ENCODE data around the gene ZFAND3. TPM values are rescaled to one million over a fixed set of nuclear protein-coding genes. Genes with fewer than 3 reads are reported as not detected.

ZFAND3 gene
- total and polyA plus RNA-seq, 2 donors (not counting 1 experiment from before 2014, with no cell fraction given), result 13.5 to 58.3 TPM

GRCh38 chr6:38027685-38028373 lies 208.3 kb downstream of the ZFAND3 start:
- peaks cover 49% of the 10 kb centered on the region for H3K4me1 Mint-ChIP-seq
- CTCF ChIA-PET, result interaction anchor here (0.7 to 2.2 kb wide), 4 partner anchors 10 to 538 kb away, joined by 3 to 5 read pairs (median 4); no protein-coding TSS in a partner anchor
- no peaks in the 10 kb centered on the region for H3K9me3 Mint-ChIP-seq (ENCODE audit: insufficient read depth)
- no peaks in the 10 kb centered on the region for H3K27me3 Mint-ChIP-seq
- Histone ChIP-seq H3K4me1 (ENCODE audit: control insufficient read depth in 2 of 2, insufficient read depth in 2 of 2, low read length in 2 of 2) (peaks cover 0 to 12% of the 10 kb centered on the region in 2 donors), H3K27me3 (replicated peaks in 1 of 4; ENCODE audit: control extremely low read depth in 1 of 4, control insufficient read depth in 3 of 4, insufficient read depth in 4 of 4, low read length in 3 of 4) (no peaks in the 10 kb centered on the region), H3K9ac (ENCODE audit: low read length) (no peak overlapping the region), H2AFZ (ENCODE audit: insufficient read depth, low read depth, low read length, poor library complexity, severe bottlenecking) (no peak overlapping the region), H3K79me2 (ENCODE audit: control insufficient read depth, insufficient read depth, low read length) (peaks cover 82% of the 10 kb centered on the region), H3K36me3 (replicated peaks in 1 of 2; ENCODE audit: control extremely low read depth in 1 of 2, control insufficient read depth in 1 of 2, extremely low read depth in 1 of 2, insufficient read depth in 2 of 2, low read length in 1 of 2) (peaks cover 0 to 4% of the 10 kb centered on the region in 2 experiments), H3K9me3 (ENCODE audit: control extremely low read depth in 1 of 3, control insufficient read depth in 2 of 3, insufficient read depth in 1 of 3, low read length in 2 of 3) (peaks cover 0 to 5% (median 3%) of the 10 kb centered on the region in 3 donors), H3K4me2 (replicated peaks; ENCODE audit: low read depth, low read length, poor library complexity, severe bottlenecking) (no peak overlapping the region), H3K4me3 (ENCODE audit: control extremely low read depth in 1 of 5, extremely low read depth in 1 of 5, insufficient read depth in 1 of 5, low read depth in 2 of 5, low read length in 4 of 5) (no peak overlapping the region), H4K20me1 (ENCODE audit: control insufficient read depth, insufficient read depth, low read length, poor library complexity, severe bottlenecking) (peaks cover 55% of the 10 kb centered on the region), H3K27ac (ENCODE audit: low read length in 2 of 2) (no peak overlapping the region)
- POLR2A ChIA-PET, result no interaction called here
- ATAC-seq (ENCODE audit: low read depth) (no peak), DNase-seq (no peak)
- TF ChIP-seq CTCF (IDR thresholded peaks at IDR 0.05) (no peak), EZH2 (IDR thresholded peaks at IDR 0.05; ENCODE audit: borderline replicate concordance, insufficient read depth, low read depth, low read length, poor library complexity, severe bottlenecking) (no peak)
- intact Hi-C loops (cut with micrococcal nuclease), result no loop called here
- no peak overlapping the region for H3K4me3 Mint-ChIP-seq
- 80% methylated on average over 1 of the region's 2 CpGs for WGBS (ENCODE audit: insufficient coverage)
- no peak overlapping the region for H3K27ac Mint-ChIP-seq

- DNase-seq (no peak), ATAC-seq (ENCODE audit: low read depth) (no peak)
- Mint-ChIP-seq H3K27ac (no peak overlapping the region), H3K4me1 (peaks cover 67% of the 10 kb centered on the region), H3K4me3 (no peak overlapping the region), H3K27me3 (no peaks in the 10 kb centered on the region), H3K9me3 (ENCODE audit: insufficient read depth) (no peaks in the 10 kb centered on the region)
- Histone ChIP-seq H3K4me2 (replicated peaks; ENCODE audit: low read depth, low read length, poor library complexity, severe bottlenecking) (no peak overlapping the region), H3K27me3 (replicated peaks in 1 of 4; ENCODE audit: control extremely low read depth in 1 of 4, control insufficient read depth in 3 of 4, insufficient read depth in 4 of 4, low read length in 3 of 4) (no peaks in the 10 kb centered on the region), H3K9me3 (ENCODE audit: control extremely low read depth in 1 of 3, control insufficient read depth in 2 of 3, insufficient read depth in 1 of 3, low read length in 2 of 3) (no peaks in the 10 kb centered on the region), H3K4me3 (ENCODE audit: control extremely low read depth in 1 of 5, extremely low read depth in 1 of 5, insufficient read depth in 1 of 5, low read depth in 2 of 5, low read length in 4 of 5) (no peak overlapping the region), H2AFZ (ENCODE audit: insufficient read depth, low read depth, low read length, poor library complexity, severe bottlenecking) (no peak overlapping the region), H3K9ac (ENCODE audit: low read length) (no peak overlapping the region), H4K20me1 (ENCODE audit: control insufficient read depth, insufficient read depth, low read length, poor library complexity, severe bottlenecking) (peaks cover 53% of the 10 kb centered on the region), H3K79me2 (ENCODE audit: control insufficient read depth, insufficient read depth, low read length) (peaks cover 80% of the 10 kb centered on the region), H3K36me3 (replicated peaks in 1 of 2; ENCODE audit: control extremely low read depth in 1 of 2, control insufficient read depth in 1 of 2, extremely low read depth in 1 of 2, insufficient read depth in 2 of 2, low read length in 1 of 2) (peaks cover 0 to 4% of the 10 kb centered on the region in 2 experiments), H3K4me1 (ENCODE audit: control insufficient read depth in 2 of 2, insufficient read depth in 2 of 2, low read length in 2 of 2) (peaks cover 0 to 28% of the 10 kb centered on the region in 2 donors), H3K27ac (ENCODE audit: low read length in 2 of 2) (no peak overlapping the region)
- ChIA-PET CTCF (no interaction called here), POLR2A (no interaction called here)
- TF ChIP-seq EZH2 (IDR thresholded peaks at IDR 0.05; ENCODE audit: borderline replicate concordance, insufficient read depth, low read depth, low read length, poor library complexity, severe bottlenecking), result no peak
- no peak for TF ChIP-seq CTCF (IDR thresholded peaks at IDR 0.05)
- intact Hi-C loops (cut with micrococcal nuclease), result no loop called here
These were observed 210.9 kb downstream of the ZFAND3 start for GRCh38 chr6:38030380-38030779.
